ENCODE results near the gene MMP17.

Gene MMP17

DNA sequence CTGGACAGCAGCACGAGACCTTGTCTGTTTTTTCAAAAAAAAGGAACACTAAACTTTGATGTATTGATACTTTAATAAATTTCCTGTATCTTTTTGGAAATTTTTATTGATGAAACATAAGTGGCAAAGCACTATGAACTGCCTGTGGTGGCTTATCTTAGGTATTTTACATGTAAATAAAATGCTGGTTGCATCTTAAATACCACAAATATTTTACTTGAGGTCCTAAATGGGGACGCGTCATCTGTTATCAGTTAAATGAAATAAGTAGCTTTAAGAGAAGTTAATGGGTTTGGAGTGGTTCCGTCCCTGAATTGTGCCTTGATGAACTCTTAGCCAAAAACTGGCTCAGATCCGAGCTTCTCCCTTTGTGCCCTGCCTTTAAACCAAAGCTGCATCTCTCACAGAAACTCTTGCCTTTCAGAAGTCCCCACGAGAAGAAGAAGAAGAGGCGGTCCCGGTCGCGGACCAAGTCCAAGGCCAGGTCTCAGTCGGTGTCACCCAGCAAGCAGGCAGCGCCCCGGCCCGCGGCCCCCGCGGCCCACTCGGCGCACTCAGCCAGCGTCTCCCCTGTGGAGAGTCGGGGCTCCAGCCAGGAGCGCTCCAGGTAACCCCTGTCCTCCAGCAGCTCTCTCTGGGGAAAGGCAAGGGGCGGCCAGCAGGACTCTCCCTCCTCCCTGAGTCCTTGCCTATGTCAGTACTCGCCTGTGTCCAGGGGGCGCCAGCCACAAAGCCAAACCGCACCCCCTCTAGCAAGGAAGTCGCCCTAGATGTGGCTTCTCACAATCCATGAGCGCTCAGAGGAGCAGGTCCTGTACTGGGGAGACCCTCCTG lies 31.2 kb upstream of the MMP17 start:
- TF ChIP-seq MYC (IDR thresholded peaks at IDR 0.05; ENCODE audit: low read depth, low read length) (no peak), POLR2A (IDR thresholded peaks at IDR 0.05; ENCODE audit: extremely low read depth, insufficient read length) (no peak)
- TF ChIP-seq, protein P1, sequence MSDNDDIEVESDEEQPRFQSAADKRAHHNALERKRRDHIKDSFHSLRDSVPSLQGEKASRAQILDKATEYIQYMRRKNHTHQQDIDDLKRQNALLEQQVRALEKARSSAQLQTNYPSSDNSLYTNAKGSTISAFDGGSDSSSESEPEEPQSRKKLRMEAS (IDR thresholded peaks at IDR 0.05; ENCODE audit: low read depth, low read length): no peak
- TF ChIP-seq, protein P2, sequence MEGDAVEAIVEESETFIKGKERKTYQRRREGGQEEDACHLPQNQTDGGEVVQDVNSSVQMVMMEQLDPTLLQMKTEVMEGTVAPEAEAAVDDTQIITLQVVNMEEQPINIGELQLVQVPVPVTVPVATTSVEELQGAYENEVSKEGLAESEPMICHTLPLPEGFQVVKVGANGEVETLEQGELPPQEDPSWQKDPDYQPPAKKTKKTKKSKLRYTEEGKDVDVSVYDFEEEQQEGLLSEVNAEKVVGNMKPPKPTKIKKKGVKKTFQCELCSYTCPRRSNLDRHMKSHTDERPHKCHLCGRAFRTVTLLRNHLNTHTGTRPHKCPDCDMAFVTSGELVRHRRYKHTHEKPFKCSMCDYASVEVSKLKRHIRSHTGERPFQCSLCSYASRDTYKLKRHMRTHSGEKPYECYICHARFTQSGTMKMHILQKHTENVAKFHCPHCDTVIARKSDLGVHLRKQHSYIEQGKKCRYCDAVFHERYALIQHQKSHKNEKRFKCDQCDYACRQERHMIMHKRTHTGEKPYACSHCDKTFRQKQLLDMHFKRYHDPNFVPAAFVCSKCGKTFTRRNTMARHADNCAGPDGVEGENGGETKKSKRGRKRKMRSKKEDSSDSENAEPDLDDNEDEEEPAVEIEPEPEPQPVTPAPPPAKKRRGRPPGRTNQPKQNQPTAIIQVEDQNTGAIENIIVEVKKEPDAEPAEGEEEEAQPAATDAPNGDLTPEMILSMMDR (IDR thresholded peaks at IDR 0.05; ENCODE audit: low read depth, low read length): peak; percentile 21
- no peak overlapping the region for H3K4me3 ChIP-seq (ENCODE audit: low read depth, low read length)
- DNase-seq (ENCODE audit: low read depth): peak; percentile 46

DNA sequence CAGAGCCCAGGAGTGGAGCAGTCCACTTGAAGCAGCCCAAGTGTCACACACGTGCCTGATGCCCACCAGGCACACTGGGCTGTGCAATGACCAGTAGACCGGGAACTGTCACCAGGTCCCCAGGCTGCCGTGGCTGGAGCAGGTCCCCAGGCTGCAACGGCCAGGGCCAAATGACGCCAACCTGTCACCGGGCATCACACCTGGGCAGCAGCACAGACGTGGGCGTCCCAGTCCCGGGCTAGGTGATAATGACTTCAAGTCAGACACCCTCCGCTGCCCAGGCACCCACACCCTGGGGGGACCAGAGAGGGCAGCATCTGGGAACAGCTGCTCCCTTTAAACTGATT lies 30.6 kb upstream of the MMP17 start:
- DNase-seq (ENCODE audit: low read depth): no peak
- H3K4me3 ChIP-seq (ENCODE audit: low read depth, low read length): no peak overlapping the region
- TF ChIP-seq, protein P2 (IDR thresholded peaks at IDR 0.05; ENCODE audit: low read depth, low read length): no peak
- TF ChIP-seq MYC (IDR thresholded peaks at IDR 0.05; ENCODE audit: low read depth, low read length): no peak

DNA sequence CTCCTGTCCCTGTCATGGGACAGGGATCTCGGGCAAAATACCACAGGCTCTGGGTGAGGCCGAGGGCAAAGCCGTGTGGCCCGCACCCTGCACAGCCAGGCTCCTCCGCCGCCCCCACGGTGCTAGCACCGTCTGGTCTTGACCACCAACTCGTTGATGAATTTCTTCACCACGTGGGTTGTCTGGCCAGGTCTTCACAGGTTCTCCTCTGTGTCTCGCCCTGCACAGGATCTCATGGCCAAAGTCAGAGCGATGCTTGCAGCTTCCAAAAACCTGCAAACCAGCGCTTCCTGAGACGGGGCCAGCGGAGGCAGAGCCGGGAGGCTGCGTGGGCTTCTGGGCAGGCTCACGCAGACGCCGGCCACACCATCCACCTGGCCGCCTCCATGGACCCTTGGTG lies 29.0 kb upstream of the MMP17 start:
- DNase-seq (ENCODE audit: low read depth): no peak
- H3K4me3 ChIP-seq (ENCODE audit: low read depth, low read length): no peak overlapping the region
- no peak for TF ChIP-seq MYC (IDR thresholded peaks at IDR 0.05; ENCODE audit: low read depth, low read length)
- TF ChIP-seq, protein P1 (IDR thresholded peaks at IDR 0.05; ENCODE audit: low read depth, low read length): no peak
- TF ChIP-seq, protein P2 (IDR thresholded peaks at IDR 0.05; ENCODE audit: low read depth, low read length): no peak
- no peak for TF ChIP-seq POLR2A (IDR thresholded peaks at IDR 0.05; ENCODE audit: extremely low read depth, insufficient read length)

DNA sequence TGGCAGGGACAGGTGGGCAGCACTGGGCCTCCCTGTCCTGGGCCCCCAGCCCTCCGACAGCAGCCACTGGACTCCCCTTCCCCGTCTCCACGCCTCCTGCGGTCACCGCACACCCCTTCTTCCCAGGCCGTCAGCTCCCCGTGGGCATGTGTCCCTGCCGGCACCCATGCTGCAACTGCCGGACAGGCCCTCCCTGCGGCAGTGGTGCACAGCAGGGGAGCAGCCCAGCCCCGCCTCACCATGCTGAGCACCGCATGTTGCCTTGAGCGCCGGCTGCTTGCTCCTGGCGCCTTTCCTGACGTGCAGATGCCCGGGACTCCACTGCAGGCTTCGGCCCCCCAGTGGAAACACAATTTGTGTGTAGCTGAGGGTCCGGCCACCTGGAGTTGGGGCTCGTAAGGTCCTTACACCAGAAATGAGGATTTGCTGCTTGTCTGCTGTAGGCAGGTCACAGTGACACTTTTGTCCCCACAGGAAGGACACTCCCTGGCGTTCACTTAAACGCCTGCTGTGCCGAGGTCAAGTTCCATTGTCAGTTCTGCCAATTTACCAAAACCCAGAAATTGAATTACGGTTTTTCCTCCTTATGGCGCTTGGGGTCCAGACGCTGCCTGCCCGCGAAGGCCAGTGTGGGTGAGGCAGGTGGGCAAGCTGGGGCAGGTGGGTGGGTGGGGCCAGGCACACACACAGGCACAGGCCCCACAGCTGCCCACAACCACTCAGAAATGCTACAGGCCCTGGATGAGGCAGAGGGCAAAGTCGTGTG lies 28.2 kb upstream of the MMP17 start:
- TF ChIP-seq POLR2A (IDR thresholded peaks at IDR 0.05; ENCODE audit: extremely low read depth, insufficient read length) (no peak), MYC (IDR thresholded peaks at IDR 0.05; ENCODE audit: low read depth, low read length) (no peak)
- TF ChIP-seq, protein P2 (IDR thresholded peaks at IDR 0.05; ENCODE audit: low read depth, low read length): no peak
- TF ChIP-seq, protein P1 (IDR thresholded peaks at IDR 0.05; ENCODE audit: low read depth, low read length): no peak
- no peak for DNase-seq (ENCODE audit: low read depth)
- H3K4me3 ChIP-seq (ENCODE audit: low read depth, low read length): no peak overlapping the region

DNA sequence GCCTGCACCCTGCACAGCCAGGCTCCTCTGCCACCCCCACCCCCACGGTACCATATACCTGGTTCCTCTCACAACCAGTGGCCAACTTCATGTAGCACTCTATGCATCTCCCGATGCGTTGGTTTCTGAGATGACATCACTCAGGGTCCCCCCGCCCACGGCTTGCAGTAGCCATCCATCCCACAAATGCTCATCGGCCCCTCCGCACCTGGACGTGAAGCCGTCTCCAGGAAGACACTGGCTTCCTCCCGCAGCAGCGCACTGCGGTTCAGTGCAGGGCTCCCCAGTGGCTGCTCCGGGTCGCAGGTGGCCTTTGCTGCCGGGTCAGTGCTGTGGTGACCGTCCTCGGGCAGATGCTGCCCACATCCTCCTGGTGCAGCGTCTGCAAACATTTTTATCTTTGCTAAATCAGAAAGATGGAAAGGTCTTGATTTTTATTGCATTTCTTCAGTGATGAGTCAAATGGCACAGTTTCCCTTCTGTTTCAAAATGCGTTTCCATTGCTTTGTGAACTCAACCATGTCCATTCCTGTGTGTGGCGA lies 27.5 kb upstream of the MMP17 start:
- H3K4me3 ChIP-seq (ENCODE audit: low read depth, low read length): no peak overlapping the region
- no peak for DNase-seq (ENCODE audit: low read depth)
- TF ChIP-seq MYC (IDR thresholded peaks at IDR 0.05; ENCODE audit: low read depth, low read length) (no peak), POLR2A (IDR thresholded peaks at IDR 0.05; ENCODE audit: extremely low read depth, insufficient read length) (no peak)
- TF ChIP-seq, protein P2 (IDR thresholded peaks at IDR 0.05; ENCODE audit: low read depth, low read length): no peak
- TF ChIP-seq, protein P1 (IDR thresholded peaks at IDR 0.05; ENCODE audit: low read depth, low read length): no peak

All from NB4 (cell line).